Measurements from ENCODE around the gene PDCD2. TPM values are rescaled to one million over a fixed set of nuclear protein-coding genes. Genes with fewer than 3 reads are reported as not detected.

PDCD2 gene
- total RNA-seq, 1 donor from 2014 or later: 66.3 TPM

DNA sequence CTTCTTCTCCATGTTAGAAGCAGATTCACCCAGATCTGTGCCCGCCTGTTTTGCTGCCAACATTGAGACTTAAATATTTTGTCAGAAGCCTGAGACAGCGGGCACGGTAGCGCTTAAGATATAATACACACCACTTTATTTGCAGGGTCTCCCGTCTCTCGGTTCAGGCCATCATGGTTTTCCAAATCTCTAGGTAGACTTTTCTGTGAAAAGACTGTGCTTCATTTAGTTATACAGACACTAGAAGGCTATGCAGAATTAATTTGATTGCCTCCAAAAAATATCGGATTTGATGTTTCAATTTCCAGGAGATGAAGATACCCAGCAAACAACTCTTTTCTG is 29.7 kb downstream of the PDCD2 start:
- no peaks in the 10 kb centered on the region for H3K27me3 ChIP-seq
- intact Hi-C loops (cut with DNase I): no loop called here
- TF ChIP-seq, protein P1, sequence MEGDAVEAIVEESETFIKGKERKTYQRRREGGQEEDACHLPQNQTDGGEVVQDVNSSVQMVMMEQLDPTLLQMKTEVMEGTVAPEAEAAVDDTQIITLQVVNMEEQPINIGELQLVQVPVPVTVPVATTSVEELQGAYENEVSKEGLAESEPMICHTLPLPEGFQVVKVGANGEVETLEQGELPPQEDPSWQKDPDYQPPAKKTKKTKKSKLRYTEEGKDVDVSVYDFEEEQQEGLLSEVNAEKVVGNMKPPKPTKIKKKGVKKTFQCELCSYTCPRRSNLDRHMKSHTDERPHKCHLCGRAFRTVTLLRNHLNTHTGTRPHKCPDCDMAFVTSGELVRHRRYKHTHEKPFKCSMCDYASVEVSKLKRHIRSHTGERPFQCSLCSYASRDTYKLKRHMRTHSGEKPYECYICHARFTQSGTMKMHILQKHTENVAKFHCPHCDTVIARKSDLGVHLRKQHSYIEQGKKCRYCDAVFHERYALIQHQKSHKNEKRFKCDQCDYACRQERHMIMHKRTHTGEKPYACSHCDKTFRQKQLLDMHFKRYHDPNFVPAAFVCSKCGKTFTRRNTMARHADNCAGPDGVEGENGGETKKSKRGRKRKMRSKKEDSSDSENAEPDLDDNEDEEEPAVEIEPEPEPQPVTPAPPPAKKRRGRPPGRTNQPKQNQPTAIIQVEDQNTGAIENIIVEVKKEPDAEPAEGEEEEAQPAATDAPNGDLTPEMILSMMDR (IDR thresholded peaks at IDR 0.05): no peak
- TF ChIP-seq POLR2AphosphoS5 (IDR thresholded peaks at IDR 0.05; ENCODE audit: insufficient read depth in 1 of 2, low read depth in 1 of 2) (no peak), POLR2A (IDR thresholded peaks at IDR 0.05) (no peak)
- no peak for DNase-seq (ENCODE audit: extremely low spot score in 2 of 2)
- H3K4me3 ChIP-seq: peak overlapping the region; percentile 83 to 93
- H3K27ac ChIP-seq: peak overlapping the region; percentile 78
- H3K9me3 ChIP-seq: no peaks in the 10 kb centered on the region
- H3K36me3 ChIP-seq: peaks cover 0 to 9% of the 10 kb centered on the region in 2 donors
- peaks cover 50% of the 10 kb centered on the region for H3K4me1 ChIP-seq

DNA sequence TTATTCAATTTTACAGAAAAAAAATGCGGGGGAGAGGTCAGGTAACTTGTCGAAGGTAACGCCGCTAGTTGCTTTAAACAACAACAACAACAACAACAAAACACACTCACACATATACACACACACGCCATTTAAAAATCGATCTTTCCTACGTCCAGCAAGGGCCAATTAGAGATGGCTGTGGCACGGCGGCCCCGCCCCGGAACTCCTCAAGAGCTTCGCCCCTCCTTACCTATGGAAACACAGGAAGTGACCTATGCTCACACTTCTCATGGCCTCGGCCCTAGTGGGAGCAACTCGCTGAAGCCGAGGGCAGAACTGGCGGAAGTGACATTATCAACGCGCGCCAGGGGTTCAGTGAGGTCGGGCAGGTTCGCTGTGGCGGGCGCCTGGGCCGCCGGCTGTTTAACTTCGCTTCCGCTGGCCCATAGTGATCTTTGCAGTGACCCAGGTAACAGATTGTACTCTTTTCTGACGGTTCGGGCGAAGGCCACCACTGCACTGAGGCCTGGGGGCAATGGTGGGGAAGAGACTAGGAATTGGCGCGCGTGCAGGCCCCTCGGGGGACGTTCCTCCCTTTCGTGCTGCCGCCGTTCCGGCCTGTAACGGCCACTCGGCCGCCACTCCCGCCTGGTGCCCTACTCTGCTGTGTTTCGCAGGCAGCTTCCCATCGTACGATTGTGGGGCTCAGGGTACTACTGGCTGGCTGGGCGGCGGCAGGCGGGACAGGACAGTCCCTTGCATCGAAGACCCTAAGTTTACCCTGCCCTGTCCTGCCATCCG is 30.2 kb downstream of the PDCD2 start, which contains the start of gene TBP:
TSS of gene TBP (plus strand) at position 357 of the 783 bp plus-strand sequence. CDS start 2,661 bp downstream, outside the sequence.
- H3K4me3 ChIP-seq: peak within 1 kb of the TSS; percentile 83 to 93
- peak within 1 kb of the TSS; percentile 78 for H3K27ac ChIP-seq
- no peaks in the 10 kb centered on the region for H3K9me3 ChIP-seq
- H3K4me1 ChIP-seq: peaks cover 56% of the 10 kb centered on the region
- TF ChIP-seq POLR2AphosphoS5 (IDR thresholded peaks at IDR 0.05; ENCODE audit: insufficient read depth in 1 of 2, low read depth in 1 of 2): peak; percentile 95 to 100
- peak in 1 of 2 donors; percentile 11 for TF ChIP-seq POLR2A (IDR thresholded peaks at IDR 0.05)
- TF ChIP-seq, protein P1 (IDR thresholded peaks at IDR 0.05): no peak
- intact Hi-C loops (cut with DNase I): no loop called here
- H3K36me3 ChIP-seq: peaks cover 0 to 4% of the 10 kb centered on the region in 2 donors
- H3K27me3 ChIP-seq: no peaks in the 10 kb centered on the region
- DNase-seq (ENCODE audit: extremely low spot score in 2 of 2): peak; percentile 98 to 99

DNA sequence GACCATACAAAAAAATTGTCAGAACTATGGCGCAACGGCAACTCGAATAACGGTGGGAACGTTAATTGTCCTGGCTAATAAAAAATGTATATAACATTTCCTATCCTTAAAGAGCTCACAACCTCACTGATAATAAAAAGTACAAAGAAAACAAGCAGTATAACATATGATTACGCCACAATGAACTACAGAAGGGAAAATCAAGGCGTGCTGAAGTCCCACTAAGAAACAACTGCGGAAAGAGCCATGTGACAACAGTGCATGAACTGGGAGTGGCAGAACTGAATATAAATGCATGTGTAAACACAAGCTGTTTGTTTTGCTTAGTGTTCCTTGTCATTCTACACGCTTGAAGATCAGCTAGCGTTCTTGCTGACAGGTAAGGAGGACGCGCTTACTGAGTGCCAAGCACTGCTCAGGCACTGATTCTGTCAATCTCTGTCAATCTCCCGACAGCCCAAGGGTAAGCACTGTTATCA is 30.9 kb downstream of the PDCD2 start:
- peaks cover 57% of the 10 kb centered on the region for H3K4me1 ChIP-seq
- H3K36me3 ChIP-seq: no peaks in the 10 kb centered on the region
- no peak for TF ChIP-seq POLR2AphosphoS5 (IDR thresholded peaks at IDR 0.05; ENCODE audit: insufficient read depth in 1 of 2, low read depth in 1 of 2)
- TF ChIP-seq, protein P1 (IDR thresholded peaks at IDR 0.05): no peak
- no peak for TF ChIP-seq POLR2A (IDR thresholded peaks at IDR 0.05)
- DNase-seq (ENCODE audit: extremely low spot score in 2 of 2): no peak
- H3K9me3 ChIP-seq: no peaks in the 10 kb centered on the region
- intact Hi-C loops (cut with DNase I): no loop called here
- peak overlapping the region; percentile 83 to 93 for H3K4me3 ChIP-seq
- peak overlapping the region; percentile 78 for H3K27ac ChIP-seq
- H3K27me3 ChIP-seq: no peaks in the 10 kb centered on the region

DNA sequence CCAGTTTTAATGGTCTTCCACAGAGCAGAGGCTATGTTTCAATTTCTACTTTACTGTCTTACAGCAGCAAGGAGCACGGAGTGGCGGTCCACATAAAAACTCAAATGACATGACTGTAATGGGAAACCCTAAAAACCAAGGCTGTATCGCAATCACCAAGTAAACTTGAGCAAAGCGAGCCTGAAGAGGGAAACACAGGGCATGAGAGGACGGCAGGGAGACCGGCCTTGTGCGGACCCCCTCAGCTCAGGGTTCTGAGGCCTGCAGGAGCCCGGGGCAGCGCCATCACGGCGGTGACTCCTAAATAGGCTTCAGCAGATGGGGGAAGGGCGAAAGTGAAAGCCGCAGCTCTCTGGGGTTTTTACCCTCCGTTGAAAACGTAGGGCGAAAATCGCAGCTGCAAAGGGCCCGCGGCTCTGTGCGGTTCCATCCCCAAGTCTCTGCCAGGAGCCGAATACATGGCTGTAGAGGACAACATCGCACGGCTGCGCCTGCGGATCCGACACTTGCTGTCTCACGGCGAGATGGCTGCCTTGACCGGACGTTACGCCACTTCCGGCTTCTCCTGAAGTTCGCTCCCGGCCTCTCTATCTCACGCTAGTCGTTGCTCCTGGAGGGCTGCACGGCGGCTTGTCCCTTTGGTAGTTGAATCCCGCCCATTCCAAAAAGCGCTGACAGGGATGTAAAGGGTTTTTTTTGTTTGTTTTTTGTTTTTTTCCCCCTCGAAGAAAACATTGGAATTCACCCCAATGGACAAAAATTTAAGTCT is 31.5 kb downstream of the PDCD2 start, which contains the start of gene PSMB1:
TSS of gene PSMB1 (minus strand) at position 543 of the 769 bp plus-strand sequence. CDS start at position 478, 65 bp downstream.
- TF ChIP-seq POLR2AphosphoS5 (IDR thresholded peaks at IDR 0.05; ENCODE audit: insufficient read depth in 1 of 2, low read depth in 1 of 2): peak; percentile 87 to 99
- TF ChIP-seq POLR2A (IDR thresholded peaks at IDR 0.05): peak in 1 of 2 donors; percentile 84
- TF ChIP-seq, protein P1 (IDR thresholded peaks at IDR 0.05): no peak
- intact Hi-C loops (cut with DNase I): no loop called here

More for the DNA sequence above, 31.5 kb downstream of the PDCD2 start, which contains the start of gene PSMB1:
- H3K27ac ChIP-seq: peak within 1 kb of the TSS; percentile 78
- peaks cover 57% of the 10 kb centered on the region for H3K4me1 ChIP-seq
- no peaks in the 10 kb centered on the region for H3K9me3 ChIP-seq
- no peaks in the 10 kb centered on the region for H3K36me3 ChIP-seq
- H3K4me3 ChIP-seq: peak within 1 kb of the TSS; percentile 83 to 93
- no peaks in the 10 kb centered on the region for H3K27me3 ChIP-seq
- peak in 1 of 2 donors; percentile 97 for DNase-seq (ENCODE audit: extremely low spot score in 2 of 2)
